ENCODE results near the gene TMX2.

DNA sequence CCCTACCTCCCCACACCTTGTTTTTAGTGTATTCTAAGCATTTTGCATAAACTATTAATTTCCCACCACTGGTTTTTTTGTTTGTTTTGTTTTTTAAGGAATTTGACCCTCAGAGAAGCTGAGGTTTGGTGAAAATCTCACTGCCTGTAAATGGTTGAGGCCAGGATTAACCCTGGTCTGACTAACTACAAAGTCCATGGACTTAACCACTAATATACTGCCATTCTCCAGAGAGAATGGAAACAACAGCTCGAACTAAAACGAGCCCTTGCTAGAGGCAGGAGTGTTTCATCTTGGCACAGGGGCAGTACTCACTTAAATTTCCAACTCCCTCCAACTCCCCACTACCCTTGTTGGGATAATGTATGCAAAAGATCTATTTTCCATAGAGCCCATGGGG lies 52.2 kb downstream of the TMX2 start:
- TF ChIP-seq EGR1 (IDR thresholded peaks at IDR 0.05) (no peak), CREB1 (IDR thresholded peaks at IDR 0.05; ENCODE audit: low read depth) (no peak), TAF1 (IDR thresholded peaks at IDR 0.05; ENCODE audit: low read depth) (no peak), CEBPB (IDR thresholded peaks at IDR 0.05) (no peak), RAD21 (IDR thresholded peaks at IDR 0.05; ENCODE audit: low read depth) (no peak), EP300 (IDR thresholded peaks at IDR 0.05; ENCODE audit: borderline replicate concordance) (no peak), YY1 (IDR thresholded peaks at IDR 0.05; ENCODE audit: low read depth) (no peak), FOXM1 (IDR thresholded peaks at IDR 0.05; ENCODE audit: borderline replicate concordance, low read depth) (no peak), TEAD4 (IDR thresholded peaks at IDR 0.05) (no peak)
- TF ChIP-seq, protein P1, sequence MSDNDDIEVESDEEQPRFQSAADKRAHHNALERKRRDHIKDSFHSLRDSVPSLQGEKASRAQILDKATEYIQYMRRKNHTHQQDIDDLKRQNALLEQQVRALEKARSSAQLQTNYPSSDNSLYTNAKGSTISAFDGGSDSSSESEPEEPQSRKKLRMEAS (IDR thresholded peaks at IDR 0.05): no peak

Measured in Ishikawa (cell line).